Neural cell (in vitro differentiated cells): ENCODE data around the gene VPS8. TPM values are rescaled to one million over a fixed set of nuclear protein-coding genes. Genes with fewer than 3 reads are reported as not detected.

Experiments used
- H2AFZ ChIP-seq: fragments of 200-600, 300-800 bp; sonication (generic), shearing (Covaris generic); 2 replicates; pipeline ENCODE4 v1.6.0; 2014; ENCODE audit warnings: low read depth, mild to moderate bottlenecking, antibody characterized with exemption, low read length, moderate library complexity
- H3F3A ChIP-seq: fragments of 200-600 bp; shearing (Covaris generic); 2 replicates; pipeline ENCODE4 v1.6.1; 2016; ENCODE audit warnings: mild to moderate bottlenecking, moderate library complexity, mixed read lengths, antibody characterized with exemption, low read length; ENCODE audit not compliant: insufficient read depth, poor library complexity, severe bottlenecking
- H3K27ac ChIP-seq: fragments of 200-600, 300-800 bp; sonication (generic), shearing (Covaris generic); 2 replicates; pipeline ENCODE4 v1.5.1; 2014; ENCODE audit warnings: mild to moderate bottlenecking, low read length, moderate library complexity
- H3K27me3 ChIP-seq: fragments of 300-800, 200-600 bp; sonication (generic), shearing (Covaris generic); 2 replicates; pipeline ENCODE4 v1.6.0; 2014; ENCODE audit warnings: mild to moderate bottlenecking, low read depth, low read length, moderate library complexity; ENCODE audit not compliant: insufficient read depth
- H3K36me3 ChIP-seq: fragments of 300-800, 200-600 bp; sonication (generic), shearing (Covaris generic); 2 replicates; pipeline ENCODE4 v1.5.1; 2014; ENCODE audit warnings: mild to moderate bottlenecking, antibody characterized with exemption, low read length, moderate library complexity; ENCODE audit not compliant: insufficient read depth
- H3K4me2 ChIP-seq: fragments of 300-800, 200-600 bp; sonication (generic), shearing (Covaris generic); 2 replicates; pipeline ENCODE4 v1.6.0; 2014; ENCODE audit warnings: mild to moderate bottlenecking, low read length
- H3K4me3 ChIP-seq: fragments of 300-800, 200-600 bp; sonication (generic), shearing (Covaris generic); 2 replicates; pipeline ENCODE4 v1.5.1; 2014; ENCODE audit warnings: mild to moderate bottlenecking, low read length, moderate library complexity
- H3K79me2 ChIP-seq: fragments of 200-600 bp; shearing (Covaris generic); replicated peaks from 2 replicates; pipeline ENCODE4 v1.6.0; 2014; ENCODE audit warnings: mild to moderate bottlenecking, low read length, moderate library complexity; ENCODE audit not compliant: insufficient read depth
- H3K9ac ChIP-seq: fragments of 300-800, 200-600 bp; sonication (generic), shearing (Covaris generic); 2 replicates; pipeline ENCODE4 v1.6.1; 2016; ENCODE audit warnings: mild to moderate bottlenecking, low read length, mixed read lengths
- H3K9me2 ChIP-seq: fragments of 200-600 bp; shearing (Covaris generic); 2 replicates; pipeline ENCODE4 v1.6.1; 2016; ENCODE audit warnings: mild to moderate bottlenecking, low read length, mixed read lengths; ENCODE audit not compliant: insufficient read depth
- H3K9me3 ChIP-seq: fragments of 200-600, 300-800 bp; sonication (generic), shearing (Covaris generic); 2 replicates; pipeline ENCODE4 v1.6.1; 2016; ENCODE audit warnings: mild to moderate bottlenecking, mixed run types, low read length, moderate library complexity, mixed read lengths
- H4K20me1 ChIP-seq: fragments of 200-600 bp; shearing (Covaris generic); 2 replicates; pipeline ENCODE4 v1.6.1; 2016; ENCODE audit warnings: mild to moderate bottlenecking, mixed run types; ENCODE audit not compliant: insufficient read depth
- EP300 ChIP-seq: fragments of 450-650 bp; conservative IDR thresholded peaks from 2 replicates; pipeline ENCODE4 v1.6.1; 2014; ENCODE audit warnings: antibody characterized with exemption, mild to moderate bottlenecking, moderate library complexity; ENCODE audit not compliant: poor library complexity, severe bottlenecking
- EZH2 ChIP-seq: fragments of 200-600, 300-800 bp; shearing (Covaris generic), sonication (generic); IDR thresholded peaks from 2 replicates; pipeline ENCODE4 v1.6.1; 2014; ENCODE audit warnings: antibody characterized with exemption, low read length, borderline replicate concordance, mild to moderate bottlenecking; ENCODE audit not compliant: insufficient read depth, poor library complexity, severe bottlenecking
- MXI1 ChIP-seq: fragments of 450-650 bp; conservative IDR thresholded peaks from 2 replicates; pipeline ENCODE4 v1.6.1; 2014; ENCODE audit warnings: antibody characterized with exemption, mild to moderate bottlenecking; ENCODE audit not compliant: poor library complexity, severe bottlenecking
- POLR2AphosphoS5 ChIP-seq: IDR thresholded peaks from 2 replicates; pipeline ENCODE4 v1.6.1; 2012
- RAD21 ChIP-seq: fragments of 450-650 bp; conservative IDR thresholded peaks from 2 replicates; pipeline ENCODE4 v1.6.1; 2014; ENCODE audit warnings: antibody characterized with exemption, mild to moderate bottlenecking, moderate library complexity
- SMC3 ChIP-seq: fragments of 450-650 bp; conservative IDR thresholded peaks from 2 replicates; pipeline ENCODE4 v1.6.1; 2014; ENCODE audit warnings: antibody characterized with exemption, mild to moderate bottlenecking, moderate library complexity; ENCODE audit not compliant: poor library complexity
- TAF1 ChIP-seq: IDR thresholded peaks from 2 replicates; pipeline ENCODE4 v1.6.1; 2012; ENCODE audit warnings: low read depth
- polyA plus RNA-seq: library from polyadenylated mRNA; depleted of rRNA; stranded (reverse); fragments of >200 nt; gene quantifications from 2 replicates; pipeline ENCODE4 v1.2.3, GENCODE V29; 2014
- TF ChIP-seq, protein P1 (sequence below): fragments of 450-650 bp; IDR thresholded peaks from 2 replicates; pipeline ENCODE4 v1.5.1; 2014; ENCODE audit warnings: antibody characterized with exemption, mild to moderate bottlenecking, moderate library complexity; ENCODE audit not compliant: poor library complexity, severe bottlenecking
- TF ChIP-seq, protein P2 (sequence below): IDR thresholded peaks from 2 replicates; pipeline ENCODE4 v1.6.1; 2012; ENCODE audit warnings: borderline replicate concordance

The VPS8 gene
- polyA plus RNA-seq, 1 donor from 2014 or later, result 146 TPM

DNA sequence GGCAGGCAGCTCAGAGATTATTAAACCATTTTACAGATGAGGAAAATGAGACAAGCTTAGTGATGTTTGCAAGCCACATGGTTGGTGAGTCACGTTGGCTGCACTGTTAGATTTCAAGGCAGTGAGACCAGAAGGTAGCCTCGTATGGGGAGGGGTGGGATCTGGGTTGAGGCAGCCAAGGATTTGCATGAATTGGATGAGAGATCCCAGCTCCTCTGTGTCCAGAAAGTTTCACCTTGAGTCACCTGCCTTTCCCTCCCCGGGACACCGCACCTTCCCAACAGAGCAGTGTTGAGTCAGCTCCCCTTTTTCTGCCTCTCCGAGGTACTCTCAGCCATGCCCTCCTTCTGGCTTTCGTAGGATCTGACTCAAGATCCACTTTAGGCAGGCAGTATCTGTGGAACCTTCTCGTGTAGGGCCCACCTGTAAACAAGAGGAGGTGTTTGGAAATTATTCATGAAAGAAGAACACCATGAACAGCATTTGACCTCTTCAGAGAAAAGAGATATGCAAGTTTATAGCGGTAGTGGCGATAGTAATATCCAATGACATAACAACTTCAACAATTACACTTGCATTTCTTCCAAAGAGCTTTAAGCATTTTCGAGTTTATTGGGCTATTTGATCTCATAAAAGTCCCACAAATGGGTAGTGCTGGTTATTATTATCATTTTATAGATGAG is 46.8 kb upstream of the VPS8 start:
- Histone ChIP-seq H3F3A (no peaks in the 10 kb centered on the region), H3K27ac (no peak overlapping the region), H4K20me1 (no peaks in the 10 kb centered on the region), H3K4me2 (no peak overlapping the region), H3K9ac (no peak overlapping the region), H2AFZ (no peak overlapping the region), H3K9me3 (no peaks in the 10 kb centered on the region), H3K36me3 (no peaks in the 10 kb centered on the region), H3K9me2 (no peaks in the 10 kb centered on the region), H3K79me2 (no peaks in the 10 kb centered on the region), H3K27me3 (no peaks in the 10 kb centered on the region), H3K4me3 (no peak overlapping the region)
- TF ChIP-seq, protein P1, sequence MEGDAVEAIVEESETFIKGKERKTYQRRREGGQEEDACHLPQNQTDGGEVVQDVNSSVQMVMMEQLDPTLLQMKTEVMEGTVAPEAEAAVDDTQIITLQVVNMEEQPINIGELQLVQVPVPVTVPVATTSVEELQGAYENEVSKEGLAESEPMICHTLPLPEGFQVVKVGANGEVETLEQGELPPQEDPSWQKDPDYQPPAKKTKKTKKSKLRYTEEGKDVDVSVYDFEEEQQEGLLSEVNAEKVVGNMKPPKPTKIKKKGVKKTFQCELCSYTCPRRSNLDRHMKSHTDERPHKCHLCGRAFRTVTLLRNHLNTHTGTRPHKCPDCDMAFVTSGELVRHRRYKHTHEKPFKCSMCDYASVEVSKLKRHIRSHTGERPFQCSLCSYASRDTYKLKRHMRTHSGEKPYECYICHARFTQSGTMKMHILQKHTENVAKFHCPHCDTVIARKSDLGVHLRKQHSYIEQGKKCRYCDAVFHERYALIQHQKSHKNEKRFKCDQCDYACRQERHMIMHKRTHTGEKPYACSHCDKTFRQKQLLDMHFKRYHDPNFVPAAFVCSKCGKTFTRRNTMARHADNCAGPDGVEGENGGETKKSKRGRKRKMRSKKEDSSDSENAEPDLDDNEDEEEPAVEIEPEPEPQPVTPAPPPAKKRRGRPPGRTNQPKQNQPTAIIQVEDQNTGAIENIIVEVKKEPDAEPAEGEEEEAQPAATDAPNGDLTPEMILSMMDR, result no peak
- no peak for TF ChIP-seq POLR2AphosphoS5
- TF ChIP-seq RAD21, result no peak
- TF ChIP-seq EZH2, result no peak
- no peak for TF ChIP-seq MXI1
- TF ChIP-seq EP300, result no peak
- TF ChIP-seq SMC3, result no peak
- no peak for TF ChIP-seq TAF1
- TF ChIP-seq, protein P2, sequence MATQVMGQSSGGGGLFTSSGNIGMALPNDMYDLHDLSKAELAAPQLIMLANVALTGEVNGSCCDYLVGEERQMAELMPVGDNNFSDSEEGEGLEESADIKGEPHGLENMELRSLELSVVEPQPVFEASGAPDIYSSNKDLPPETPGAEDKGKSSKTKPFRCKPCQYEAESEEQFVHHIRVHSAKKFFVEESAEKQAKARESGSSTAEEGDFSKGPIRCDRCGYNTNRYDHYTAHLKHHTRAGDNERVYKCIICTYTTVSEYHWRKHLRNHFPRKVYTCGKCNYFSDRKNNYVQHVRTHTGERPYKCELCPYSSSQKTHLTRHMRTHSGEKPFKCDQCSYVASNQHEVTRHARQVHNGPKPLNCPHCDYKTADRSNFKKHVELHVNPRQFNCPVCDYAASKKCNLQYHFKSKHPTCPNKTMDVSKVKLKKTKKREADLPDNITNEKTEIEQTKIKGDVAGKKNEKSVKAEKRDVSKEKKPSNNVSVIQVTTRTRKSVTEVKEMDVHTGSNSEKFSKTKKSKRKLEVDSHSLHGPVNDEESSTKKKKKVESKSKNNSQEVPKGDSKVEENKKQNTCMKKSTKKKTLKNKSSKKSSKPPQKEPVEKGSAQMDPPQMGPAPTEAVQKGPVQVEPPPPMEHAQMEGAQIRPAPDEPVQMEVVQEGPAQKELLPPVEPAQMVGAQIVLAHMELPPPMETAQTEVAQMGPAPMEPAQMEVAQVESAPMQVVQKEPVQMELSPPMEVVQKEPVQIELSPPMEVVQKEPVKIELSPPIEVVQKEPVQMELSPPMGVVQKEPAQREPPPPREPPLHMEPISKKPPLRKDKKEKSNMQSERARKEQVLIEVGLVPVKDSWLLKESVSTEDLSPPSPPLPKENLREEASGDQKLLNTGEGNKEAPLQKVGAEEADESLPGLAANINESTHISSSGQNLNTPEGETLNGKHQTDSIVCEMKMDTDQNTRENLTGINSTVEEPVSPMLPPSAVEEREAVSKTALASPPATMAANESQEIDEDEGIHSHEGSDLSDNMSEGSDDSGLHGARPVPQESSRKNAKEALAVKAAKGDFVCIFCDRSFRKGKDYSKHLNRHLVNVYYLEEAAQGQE, result no peak

DNA sequence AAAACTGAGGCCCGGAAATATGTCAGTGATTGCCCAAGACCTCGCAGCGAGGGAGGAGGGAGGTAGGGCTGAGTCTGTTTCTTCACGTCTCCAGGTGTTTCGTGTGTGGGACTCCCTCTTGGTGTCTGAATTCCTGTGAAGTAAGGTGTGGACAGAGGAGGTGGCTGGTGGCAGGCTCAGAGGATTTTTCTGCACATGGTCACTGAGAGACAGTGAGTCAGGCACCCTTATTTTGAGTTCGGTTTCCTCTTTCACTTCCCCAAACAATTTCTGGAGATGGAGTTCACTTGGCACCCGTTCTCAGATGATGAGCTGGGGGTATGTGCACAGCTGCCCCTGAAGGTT is 46.3 kb upstream of the VPS8 start:
- Histone ChIP-seq H3K9ac (no peak overlapping the region), H3K9me2 (no peaks in the 10 kb centered on the region), H3K27me3 (no peaks in the 10 kb centered on the region), H3K4me2 (no peak overlapping the region), H4K20me1 (no peaks in the 10 kb centered on the region), H3K27ac (no peak overlapping the region), H3K79me2 (no peaks in the 10 kb centered on the region), H3F3A (no peaks in the 10 kb centered on the region), H2AFZ (no peak overlapping the region), H3K36me3 (no peaks in the 10 kb centered on the region), H3K4me3 (no peak overlapping the region), H3K9me3 (no peaks in the 10 kb centered on the region)
- TF ChIP-seq, protein P1, result no peak
- no peak for TF ChIP-seq EP300
- TF ChIP-seq MXI1, result no peak
- TF ChIP-seq EZH2, result no peak
- TF ChIP-seq RAD21, result no peak
- TF ChIP-seq, protein P2, result no peak
